ENCODE results near the gene OTOGL.

- no peak for TF ChIP-seq CTCF (IDR thresholded peaks at IDR 0.05; ENCODE audit: low read depth, low read length)
- TF ChIP-seq MAX (IDR thresholded peaks at IDR 0.05; ENCODE audit: low read depth, low read length): no peak
- TF ChIP-seq POLR2A (IDR thresholded peaks at IDR 0.05; ENCODE audit: extremely low read depth, insufficient read length): no peak
- TF ChIP-seq MYC (IDR thresholded peaks at IDR 0.05; ENCODE audit: low read depth, low read length): no peak
Measured at GRCh38 chr12:80217011-80217535, 117.7 kb downstream of the OTOGL start.
